ENCODE results near the gene PRKCSH.

GRCh38 chr19:11423791-11424181, 11.6 kb upstream of the PRKCSH start:
- TF ChIP-seq SIN3A (IDR thresholded peaks at IDR 0.05; ENCODE audit: borderline replicate concordance, insufficient read depth, low read depth, low read length): no peak
- TF ChIP-seq CTCF (IDR thresholded peaks at IDR 0.05): no peak
- no peak for TF ChIP-seq TCF7L2 (IDR thresholded peaks at IDR 0.05; ENCODE audit: low read depth, low read length)

Measured in Panc1 (cell line).